Measurements from ENCODE around the gene ZNF133.

Gene ZNF133

DNA sequence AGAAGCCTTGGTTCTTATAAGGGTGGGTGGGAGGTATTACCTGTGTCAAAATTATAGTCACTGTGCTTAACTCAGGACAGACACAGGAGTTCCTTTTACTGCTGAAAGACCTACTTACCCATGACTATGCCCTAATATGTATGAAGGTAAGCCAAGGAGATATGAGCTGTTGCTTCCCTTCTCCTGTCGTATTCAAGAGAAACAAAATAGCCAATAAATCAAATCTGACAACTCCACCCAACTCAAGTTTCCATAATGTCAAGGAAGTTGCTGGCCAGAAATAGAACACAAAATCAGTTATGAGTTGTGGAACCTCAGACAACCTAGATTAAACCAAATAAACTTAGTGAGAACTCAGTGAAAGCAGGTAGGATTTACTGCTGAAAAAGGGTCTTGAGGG is 25.1 kb downstream of the ZNF133 start:
- Histone ChIP-seq H3K9me2 (replicated peaks; ENCODE audit: insufficient read depth, low read length) (no peaks in the 10 kb centered on the region), H3K4me3 (ENCODE audit: insufficient read depth, low read length, poor library complexity, severe bottlenecking) (no peak overlapping the region), H3K36me3 (ENCODE audit: low read length) (no peaks in the 10 kb centered on the region), H4K20me1 (ENCODE audit: low read depth, low read length) (no peaks in the 10 kb centered on the region), H2AFZ (ENCODE audit: low read depth, low read length, severe bottlenecking) (no peak overlapping the region), H3F3A (ENCODE audit: insufficient read depth) (no peaks in the 10 kb centered on the region), H3K9me3 (ENCODE audit: insufficient read depth, low read length) (no peaks in the 10 kb centered on the region), H3K27me3 (ENCODE audit: low read length) (no peaks in the 10 kb centered on the region), H3K4me2 (ENCODE audit: low read depth, low read length, poor library complexity, severe bottlenecking) (no peak overlapping the region), H3K9ac (ENCODE audit: low read length) (no peak overlapping the region), H3K27ac (ENCODE audit: low read depth, low read length) (no peak overlapping the region), H3K79me2 (ENCODE audit: insufficient read depth, low read length) (no peaks in the 10 kb centered on the region)
- TF ChIP-seq, protein P1, sequence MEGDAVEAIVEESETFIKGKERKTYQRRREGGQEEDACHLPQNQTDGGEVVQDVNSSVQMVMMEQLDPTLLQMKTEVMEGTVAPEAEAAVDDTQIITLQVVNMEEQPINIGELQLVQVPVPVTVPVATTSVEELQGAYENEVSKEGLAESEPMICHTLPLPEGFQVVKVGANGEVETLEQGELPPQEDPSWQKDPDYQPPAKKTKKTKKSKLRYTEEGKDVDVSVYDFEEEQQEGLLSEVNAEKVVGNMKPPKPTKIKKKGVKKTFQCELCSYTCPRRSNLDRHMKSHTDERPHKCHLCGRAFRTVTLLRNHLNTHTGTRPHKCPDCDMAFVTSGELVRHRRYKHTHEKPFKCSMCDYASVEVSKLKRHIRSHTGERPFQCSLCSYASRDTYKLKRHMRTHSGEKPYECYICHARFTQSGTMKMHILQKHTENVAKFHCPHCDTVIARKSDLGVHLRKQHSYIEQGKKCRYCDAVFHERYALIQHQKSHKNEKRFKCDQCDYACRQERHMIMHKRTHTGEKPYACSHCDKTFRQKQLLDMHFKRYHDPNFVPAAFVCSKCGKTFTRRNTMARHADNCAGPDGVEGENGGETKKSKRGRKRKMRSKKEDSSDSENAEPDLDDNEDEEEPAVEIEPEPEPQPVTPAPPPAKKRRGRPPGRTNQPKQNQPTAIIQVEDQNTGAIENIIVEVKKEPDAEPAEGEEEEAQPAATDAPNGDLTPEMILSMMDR (IDR thresholded peaks at IDR 0.05; ENCODE audit: insufficient read depth, low read length, poor library complexity, severe bottlenecking): no peak
- no peak for TF ChIP-seq EZH2phosphoT487 (conservative IDR thresholded peaks at IDR 0.05; ENCODE audit: low read length)

- TF ChIP-seq EZH2phosphoT487 (conservative IDR thresholded peaks at IDR 0.05; ENCODE audit: low read length): no peak
- TF ChIP-seq, protein P1 (IDR thresholded peaks at IDR 0.05; ENCODE audit: insufficient read depth, low read length, poor library complexity, severe bottlenecking): no peak
- no peaks in the 10 kb centered on the region for H3K27me3 ChIP-seq (ENCODE audit: low read length)
- H3K9ac ChIP-seq (ENCODE audit: low read length): no peak overlapping the region
- no peaks in the 10 kb centered on the region for H3K9me3 ChIP-seq (ENCODE audit: insufficient read depth, low read length)
- no peaks in the 10 kb centered on the region for H3K9me2 ChIP-seq (replicated peaks; ENCODE audit: insufficient read depth, low read length)
- no peaks in the 10 kb centered on the region for H3F3A ChIP-seq (ENCODE audit: insufficient read depth)
- H3K27ac ChIP-seq (ENCODE audit: low read depth, low read length): no peak overlapping the region
- no peaks in the 10 kb centered on the region for H3K79me2 ChIP-seq (ENCODE audit: insufficient read depth, low read length)
- H2AFZ ChIP-seq (ENCODE audit: low read depth, low read length, severe bottlenecking): no peak overlapping the region
- no peak overlapping the region for H3K4me2 ChIP-seq (ENCODE audit: low read depth, low read length, poor library complexity, severe bottlenecking)
- H4K20me1 ChIP-seq (ENCODE audit: low read depth, low read length): no peaks in the 10 kb centered on the region
- no peak overlapping the region for H3K4me3 ChIP-seq (ENCODE audit: insufficient read depth, low read length, poor library complexity, severe bottlenecking)
- H3K36me3 ChIP-seq (ENCODE audit: low read length): no peaks in the 10 kb centered on the region
These were observed 26.6 kb downstream of the ZNF133 start for GRCh38 chr20:18314786-18315406.

- no peaks in the 10 kb centered on the region for H3K27me3 ChIP-seq (ENCODE audit: low read length)
- no peak for TF ChIP-seq EZH2phosphoT487 (conservative IDR thresholded peaks at IDR 0.05; ENCODE audit: low read length)
- TF ChIP-seq, protein P1 (IDR thresholded peaks at IDR 0.05; ENCODE audit: insufficient read depth, low read length, poor library complexity, severe bottlenecking): no peak
- no peaks in the 10 kb centered on the region for H3F3A ChIP-seq (ENCODE audit: insufficient read depth)
- H3K4me2 ChIP-seq (ENCODE audit: low read depth, low read length, poor library complexity, severe bottlenecking): no peak overlapping the region
- H2AFZ ChIP-seq (ENCODE audit: low read depth, low read length, severe bottlenecking): no peak overlapping the region
- no peaks in the 10 kb centered on the region for H3K9me3 ChIP-seq (ENCODE audit: insufficient read depth, low read length)
- no peak overlapping the region for H3K9ac ChIP-seq (ENCODE audit: low read length)
- H3K27ac ChIP-seq (ENCODE audit: low read depth, low read length): no peak overlapping the region
- no peaks in the 10 kb centered on the region for H3K9me2 ChIP-seq (replicated peaks; ENCODE audit: insufficient read depth, low read length)
- no peaks in the 10 kb centered on the region for H4K20me1 ChIP-seq (ENCODE audit: low read depth, low read length)
- no peak overlapping the region for H3K4me3 ChIP-seq (ENCODE audit: insufficient read depth, low read length, poor library complexity, severe bottlenecking)
- H3K79me2 ChIP-seq (ENCODE audit: insufficient read depth, low read length): no peaks in the 10 kb centered on the region
- H3K36me3 ChIP-seq (ENCODE audit: low read length): no peaks in the 10 kb centered on the region
These were observed 27.8 kb downstream of the ZNF133 start for GRCh38 chr20:18316166-18316565.
